ENCODE results near the gene AKAP6. TPM values are rescaled to one million over a fixed set of nuclear protein-coding genes. Genes with fewer than 3 reads are reported as not detected.

Gene AKAP6
- total RNA-seq, 1 donor from 2014 or later: 4.4 TPM

DNA sequence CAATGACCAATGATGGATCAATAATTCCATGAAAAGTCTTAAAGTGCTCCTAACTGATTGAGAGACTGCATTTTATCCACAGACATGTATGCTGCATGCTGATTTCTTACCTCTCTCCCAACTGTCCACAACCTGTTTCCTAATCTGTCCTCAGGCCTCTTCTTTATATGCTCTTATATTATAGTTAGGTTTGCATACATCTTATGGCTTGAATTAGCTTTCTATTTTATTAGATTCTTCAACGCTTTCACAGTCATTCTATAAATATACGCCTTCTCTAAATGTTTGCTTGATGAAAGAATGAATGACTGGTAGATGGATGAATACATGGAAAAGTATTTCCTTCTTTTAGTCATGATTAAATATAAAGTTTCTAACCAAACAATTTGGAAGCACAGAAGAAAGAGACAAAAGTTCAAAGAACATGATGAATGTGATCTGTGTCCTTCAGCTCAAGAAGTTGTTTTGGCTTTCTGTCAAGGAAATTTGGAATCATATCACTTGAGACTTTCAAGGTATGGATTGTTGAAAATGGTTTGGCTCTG lies 517.8 kb downstream of the AKAP6 start:
- no peak for ATAC-seq

DNA sequence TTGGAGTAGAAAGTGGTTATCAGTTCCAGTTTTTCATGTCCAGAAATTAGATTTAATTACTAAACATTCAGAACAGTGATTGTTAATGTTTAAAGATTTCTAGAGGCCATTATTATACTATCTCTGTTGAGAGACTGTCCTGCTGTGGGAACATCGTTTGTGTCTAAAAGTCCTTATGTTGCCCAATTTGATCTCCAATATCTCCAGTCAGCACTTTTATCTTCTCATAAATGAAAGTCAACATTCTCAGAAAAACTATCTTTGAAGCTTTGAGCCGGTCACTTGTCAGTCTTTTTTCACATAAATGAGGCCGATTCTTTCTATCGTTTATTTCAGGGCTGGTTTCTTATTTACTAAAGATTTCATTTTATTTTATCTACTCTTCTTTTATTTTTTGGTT lies 518.8 kb downstream of the AKAP6 start:
- no peak for ATAC-seq

DNA sequence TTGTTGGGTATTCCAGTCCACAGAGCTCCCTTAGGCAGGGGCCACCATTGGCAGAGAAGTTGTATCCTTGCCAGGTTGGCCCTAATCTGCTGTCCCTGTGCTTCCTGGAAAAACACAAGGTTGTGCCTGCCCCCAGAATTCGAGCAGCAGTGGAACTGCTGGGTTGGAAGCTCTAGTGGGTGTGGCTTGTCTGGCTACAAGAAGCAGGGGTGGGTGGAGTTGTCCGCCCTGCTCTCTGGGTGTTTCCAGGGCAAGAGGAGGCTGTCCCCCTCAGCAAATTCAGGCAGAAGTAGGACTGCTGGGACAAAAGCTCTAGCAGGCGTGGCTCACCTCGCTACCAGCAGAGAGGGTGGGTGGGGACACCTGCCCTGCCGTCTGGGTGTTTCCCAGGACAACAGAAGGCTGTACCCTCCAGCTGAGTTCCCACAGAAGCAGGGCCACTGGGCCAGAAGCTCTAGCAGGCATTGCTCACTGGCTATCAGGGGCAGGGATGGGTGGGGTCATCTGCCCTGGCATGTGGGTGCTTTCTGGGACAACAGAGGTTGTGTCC lies 536.8 kb downstream of the AKAP6 start:
- ATAC-seq: no peak

DNA sequence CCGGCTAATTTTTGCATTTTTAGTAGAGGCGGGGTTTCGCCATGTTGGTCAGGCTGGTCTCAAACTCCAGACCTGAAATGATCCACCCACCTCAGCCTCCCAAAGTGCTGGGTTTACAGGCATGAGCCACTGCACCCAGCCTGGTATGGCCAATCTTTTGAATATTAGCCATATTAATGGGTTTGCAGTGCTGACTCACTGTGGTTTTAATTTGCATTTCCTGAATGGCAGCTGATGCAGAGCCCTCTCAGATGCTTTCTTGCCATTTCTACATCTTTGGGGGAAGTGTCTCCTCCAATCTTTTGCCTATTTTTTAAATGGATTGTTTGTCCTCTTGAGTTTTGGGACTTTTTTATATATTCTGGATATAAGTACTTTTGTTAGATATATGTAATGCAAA lies 554.1 kb downstream of the AKAP6 start:
- ATAC-seq: no peak

Other genes with a start within 250 kb of the AKAP6 start
- gene RNU6-7, start 127.3 kb upstream of the AKAP6 start, total RNA-seq: not detected
- not detected for gene RNU6-8, start 126.0 kb upstream of the AKAP6 start, total RNA-seq